Ishikawa (cell line): ENCODE measurements around the gene CLIP3.

Experiments used
- CEBPB ChIP-seq: IDR thresholded peaks from 2 replicates; pipeline ENCODE4 v1.6.1; 2012
- CREB1 ChIP-seq: IDR thresholded peaks from 2 replicates; pipeline ENCODE4 v1.6.1; 2012; ENCODE audit warnings: low read depth
- EGR1 ChIP-seq: IDR thresholded peaks from 2 replicates; pipeline ENCODE4 v1.6.1; 2012
- EP300 ChIP-seq: IDR thresholded peaks from 2 replicates; pipeline ENCODE4 v1.6.1; 2012; ENCODE audit warnings: borderline replicate concordance
- FOXM1 ChIP-seq: IDR thresholded peaks from 2 replicates; pipeline ENCODE4 v1.6.1; 2012; ENCODE audit warnings: low read depth, borderline replicate concordance
- MAX ChIP-seq: IDR thresholded peaks from 2 replicates; pipeline ENCODE4 v1.6.1; 2012
- NFIC ChIP-seq: IDR thresholded peaks from 2 replicates; pipeline ENCODE4 v1.6.1; 2012
- RAD21 ChIP-seq: IDR thresholded peaks from 2 replicates; pipeline ENCODE4 v1.6.1; 2012; ENCODE audit warnings: low read depth
- REST ChIP-seq: IDR thresholded peaks from 2 replicates; pipeline ENCODE4 v1.6.1; 2012; ENCODE audit warnings: low read depth, mild to moderate bottlenecking
- TAF1 ChIP-seq: IDR thresholded peaks from 2 replicates; pipeline ENCODE4 v1.6.1; 2012; ENCODE audit warnings: low read depth, mild to moderate bottlenecking
- TCF12 ChIP-seq: IDR thresholded peaks from 2 replicates; pipeline ENCODE4 v1.6.1; 2012; ENCODE audit warnings: low read depth
- TEAD4 ChIP-seq: IDR thresholded peaks from 2 replicates; pipeline ENCODE4 v1.6.1; 2012
- USF1 ChIP-seq: IDR thresholded peaks from 2 replicates; pipeline ENCODE4 v1.6.1; 2012
- YY1 ChIP-seq: IDR thresholded peaks from 2 replicates; pipeline ENCODE4 v1.6.1; 2012; ENCODE audit warnings: low read depth
- ZBTB7A ChIP-seq: IDR thresholded peaks from 2 replicates; pipeline ENCODE4 v1.6.1; 2012; ENCODE audit warnings: low read depth

Gene CLIP3

DNA sequence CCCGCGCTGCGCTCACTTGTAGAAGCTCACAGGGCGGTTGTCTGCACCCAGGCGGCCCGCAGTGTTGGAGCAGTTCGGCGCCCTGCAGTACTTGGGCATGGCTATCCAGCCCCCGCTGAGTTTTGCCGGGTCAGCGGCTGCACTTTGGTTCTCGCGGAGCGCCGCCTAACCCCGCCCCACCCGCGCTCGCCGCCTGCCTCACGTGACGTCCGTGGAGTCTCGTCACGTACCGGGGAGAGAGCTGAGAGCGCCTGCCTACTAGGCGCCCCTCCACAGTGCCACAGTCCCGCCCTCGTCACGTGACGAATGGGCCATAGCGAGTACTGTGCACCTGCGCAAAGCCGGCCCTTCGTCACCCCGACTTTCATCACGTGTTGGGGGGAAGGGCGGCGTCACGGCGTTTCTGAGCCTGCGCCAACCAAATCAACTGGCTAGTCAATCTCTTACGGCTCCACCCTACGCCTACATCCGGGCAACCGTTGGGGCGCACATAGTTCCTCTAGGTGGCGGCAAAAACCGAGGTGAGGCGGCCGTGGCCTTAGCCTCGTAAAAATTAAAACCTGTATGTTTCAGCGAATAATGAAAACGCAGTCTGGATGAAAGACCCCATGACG, 21.6 kb upstream of the CLIP3 start, which contains the start of gene THAP8:
Gene THAP8, minus strand, starts transcription at position 167 of the 614 bp plus-strand sequence. Its CDS starts 68 bp downstream, at position 99.
- TF ChIP-seq RAD21, result no peak; the same call in 1 of the 2 replicates
- TF ChIP-seq TCF12, result peak; percentile 36
- TF ChIP-seq CEBPB, result no peak
- peak; percentile 58 for TF ChIP-seq CREB1
- TF ChIP-seq USF1, result peak; percentile 99
- TF ChIP-seq EGR1, result no peak
- TF ChIP-seq YY1, result no peak
- peak; percentile 91 for TF ChIP-seq MAX
- TF ChIP-seq NFIC, result no peak
- 0 out of 2 replicates have a peak, but pooled peaks have one; percentile 13 for TF ChIP-seq TEAD4
- TF ChIP-seq FOXM1, result no peak
- TF ChIP-seq ZBTB7A, result no peak
- TF ChIP-seq TAF1, result peak; percentile 71
- no peak for TF ChIP-seq REST
- peak; percentile 10; the same call in 1 of the 2 replicates for TF ChIP-seq EP300

DNA sequence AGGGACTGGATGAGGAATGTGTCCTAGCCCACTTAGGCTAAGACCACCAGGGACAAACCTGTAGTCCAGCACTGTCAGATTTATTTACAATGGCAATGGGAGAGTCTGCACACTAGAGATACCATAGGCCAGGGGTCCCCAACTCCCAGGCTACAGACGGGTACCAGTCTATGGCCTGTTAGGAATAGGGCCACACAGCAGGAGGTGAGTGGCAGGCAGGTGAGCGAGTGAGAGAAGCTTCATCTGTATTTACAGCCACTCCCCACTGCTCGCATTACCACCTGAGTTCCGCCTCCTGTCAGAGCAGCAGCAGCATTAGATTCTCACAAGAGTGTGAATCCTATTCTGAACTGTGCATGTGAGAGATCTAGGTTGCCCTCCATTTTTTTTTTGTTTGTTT, 19.0 kb upstream of the CLIP3 start:
- TF ChIP-seq EGR1, result no peak
- no peak for TF ChIP-seq FOXM1
- TF ChIP-seq ZBTB7A, result no peak
- TF ChIP-seq YY1, result no peak
- TF ChIP-seq USF1, result no peak
- no peak for TF ChIP-seq NFIC
- no peak for TF ChIP-seq CREB1
- TF ChIP-seq RAD21, result no peak
- no peak for TF ChIP-seq EP300
- no peak for TF ChIP-seq REST
- TF ChIP-seq CEBPB, result no peak
- no peak for TF ChIP-seq TAF1
- no peak for TF ChIP-seq MAX

DNA sequence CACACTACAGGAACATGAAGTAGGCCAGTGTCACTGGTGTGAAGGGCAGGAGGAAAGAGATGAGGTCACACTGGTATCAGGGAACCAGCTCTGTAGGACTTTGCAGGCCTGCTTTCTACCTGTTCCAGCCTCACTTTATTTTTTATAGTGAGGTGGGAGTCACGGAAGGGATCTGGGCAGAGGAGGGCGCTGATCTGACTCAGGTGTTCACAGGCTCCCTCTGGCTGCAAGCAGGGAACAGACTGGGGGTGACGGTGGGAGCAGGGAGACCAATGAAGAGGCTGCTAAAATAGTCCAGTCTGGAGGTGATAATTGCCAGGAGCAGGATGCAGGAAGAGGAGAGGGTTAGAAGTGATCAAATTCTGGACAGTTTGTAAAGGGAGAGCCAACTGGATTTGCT, 18.6 kb upstream of the CLIP3 start:
- no peak for TF ChIP-seq EP300
- peak; percentile 6; the same call in 1 of the 2 replicates for TF ChIP-seq RAD21

DNA sequence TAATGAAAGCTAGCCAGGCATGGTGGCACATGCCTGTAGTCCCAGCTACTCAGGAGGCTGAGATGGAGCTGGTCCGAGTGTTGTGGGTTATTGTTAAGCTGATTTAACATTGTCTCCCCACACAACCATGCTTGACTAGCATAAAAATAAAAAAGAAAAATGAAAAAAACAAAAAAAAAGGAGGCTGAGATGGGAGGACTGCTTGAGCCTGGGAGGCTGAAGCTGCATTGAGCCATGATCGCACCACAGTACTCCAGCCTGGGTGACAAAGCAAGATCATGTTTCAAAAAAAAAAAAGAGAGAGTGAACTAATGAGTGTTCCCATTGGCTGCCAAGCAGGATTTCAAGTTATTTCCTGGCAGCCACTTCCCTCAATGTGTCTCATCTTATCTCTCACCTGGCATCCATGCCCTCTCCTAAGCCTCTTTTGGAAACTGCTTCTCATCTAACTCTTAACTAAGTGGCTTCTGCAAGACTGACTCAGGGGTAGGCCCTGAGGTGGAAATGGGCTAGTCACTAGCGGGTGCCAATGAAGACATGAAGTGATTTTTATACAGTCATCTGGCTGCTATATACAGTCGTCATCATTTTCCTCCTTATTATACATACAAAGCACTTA, 16.5 kb upstream of the CLIP3 start:
- no peak for TF ChIP-seq TAF1
- no peak for TF ChIP-seq YY1
- no peak for TF ChIP-seq CREB1
- no peak for TF ChIP-seq TEAD4
- TF ChIP-seq TCF12, result no peak
- no peak for TF ChIP-seq MAX
- no peak for TF ChIP-seq REST
- TF ChIP-seq USF1, result no peak
- TF ChIP-seq RAD21, result no peak
- TF ChIP-seq FOXM1, result no peak
- TF ChIP-seq CEBPB, result no peak
- TF ChIP-seq EP300, result no peak
- no peak for TF ChIP-seq EGR1
- TF ChIP-seq ZBTB7A, result no peak
- no peak for TF ChIP-seq NFIC
